ENCODE measurements around the gene RTCA.
"Not testable (repeated sequence)": the region's sequence is repeated elsewhere in the genome, so short reads cannot be mapped to it uniquely, and the experiment has no call there.

The RTCA gene

DNA sequence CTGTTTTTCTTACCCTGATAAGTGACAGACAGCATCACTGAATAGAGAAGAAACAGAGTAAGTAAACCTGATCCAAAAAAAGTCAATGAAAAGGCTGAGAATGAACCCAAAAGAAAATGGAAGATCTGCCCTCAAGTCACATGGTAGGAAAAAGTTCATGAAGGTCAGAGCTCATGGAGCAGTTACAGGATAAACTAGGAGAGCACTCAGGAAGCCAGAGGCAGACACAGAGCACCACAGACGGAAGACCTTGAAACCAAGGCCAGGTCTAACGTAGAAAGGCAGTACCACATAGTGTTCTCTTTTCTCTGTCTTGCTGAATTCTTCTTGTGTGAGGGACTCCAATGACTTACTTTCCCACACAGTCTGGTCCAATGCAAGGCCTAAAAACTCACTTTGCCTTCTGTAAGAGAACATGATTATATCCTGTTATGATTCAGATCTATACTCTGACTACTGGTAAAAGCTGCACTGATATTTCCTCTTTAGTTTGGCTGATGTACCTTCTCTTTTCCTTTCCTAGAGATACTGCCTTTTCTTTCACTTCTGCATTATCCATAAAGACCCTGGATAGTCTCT, 40.8 kb downstream of the RTCA start:
- DNase-seq (ENCODE audit: low read depth in 4 of 4, low spot score in 1 of 4), result no peak

GRCh38 chr1:100308777-100309176, 42.8 kb downstream of the RTCA start:
- no peak for DNase-seq (ENCODE audit: low read depth in 4 of 4, low spot score in 1 of 4)

DNA sequence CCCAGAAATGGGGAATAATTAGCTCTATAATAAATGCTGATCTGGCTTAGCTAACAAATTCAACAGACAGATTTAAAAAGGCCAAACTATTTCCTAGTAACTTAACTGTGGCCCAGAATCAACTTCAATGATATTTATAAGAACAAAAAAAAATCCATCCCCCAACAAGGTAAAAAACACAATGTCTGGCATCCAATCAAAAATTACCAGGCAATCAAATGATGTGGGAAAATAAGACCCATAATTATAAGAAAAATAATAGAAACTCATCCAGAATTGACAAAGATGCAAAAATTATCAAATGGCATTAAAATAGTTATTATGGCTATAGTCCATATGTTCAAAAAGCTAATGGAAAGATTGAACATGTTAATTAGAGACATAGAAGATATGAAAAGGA, 43.8 kb downstream of the RTCA start:
- no peak for DNase-seq (ENCODE audit: low read depth in 4 of 4, low spot score in 1 of 4)

- DNase-seq (ENCODE audit: low read depth in 4 of 4, low spot score in 1 of 4), result no peak
Observed at GRCh38 chr1:100313382-100313781, 47.4 kb downstream of the RTCA start.

DNA sequence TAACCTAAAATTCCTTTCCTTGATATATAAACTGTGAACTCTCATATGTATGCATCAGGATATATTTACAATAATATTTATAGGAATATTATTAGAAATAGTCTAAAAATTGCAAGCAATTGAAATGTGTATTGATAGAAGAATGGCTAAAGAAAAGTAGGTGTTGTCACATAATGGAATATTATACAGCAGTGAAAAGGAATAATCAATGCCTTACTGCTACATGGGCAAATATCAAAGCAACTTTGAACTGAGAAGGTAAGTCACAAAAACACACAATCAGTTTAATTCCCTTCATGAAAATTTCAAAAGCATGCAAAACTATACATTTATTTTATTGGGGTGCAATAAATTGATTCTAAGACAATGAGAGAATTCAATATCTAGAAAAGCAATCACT, 50.6 kb downstream of the RTCA start:
- DNase-seq (ENCODE audit: low read depth in 4 of 4, low spot score in 1 of 4), result no peak

- DNase-seq (ENCODE audit: low read depth in 4 of 4, low spot score in 1 of 4), result no peak
Observed at GRCh38 chr1:100320311-100321099, 54.5 kb downstream of the RTCA start.

- no peak for DNase-seq (ENCODE audit: low read depth in 4 of 4, low spot score in 1 of 4)
Observed at GRCh38 chr1:100321100-100321493, 55.1 kb downstream of the RTCA start.

GRCh38 chr1:100321506-100321905, 55.5 kb downstream of the RTCA start:
- DNase-seq (ENCODE audit: low read depth in 4 of 4, low spot score in 1 of 4), result no peak

- DNase-seq (ENCODE audit: low read depth in 4 of 4, low spot score in 1 of 4), result no peak
Observed at GRCh38 chr1:100322436-100323211, 56.6 kb downstream of the RTCA start.

GRCh38 chr1:100323419-100324106, 57.5 kb downstream of the RTCA start:
- no peak for DNase-seq (ENCODE audit: low read depth in 4 of 4, low spot score in 1 of 4)

DNA sequence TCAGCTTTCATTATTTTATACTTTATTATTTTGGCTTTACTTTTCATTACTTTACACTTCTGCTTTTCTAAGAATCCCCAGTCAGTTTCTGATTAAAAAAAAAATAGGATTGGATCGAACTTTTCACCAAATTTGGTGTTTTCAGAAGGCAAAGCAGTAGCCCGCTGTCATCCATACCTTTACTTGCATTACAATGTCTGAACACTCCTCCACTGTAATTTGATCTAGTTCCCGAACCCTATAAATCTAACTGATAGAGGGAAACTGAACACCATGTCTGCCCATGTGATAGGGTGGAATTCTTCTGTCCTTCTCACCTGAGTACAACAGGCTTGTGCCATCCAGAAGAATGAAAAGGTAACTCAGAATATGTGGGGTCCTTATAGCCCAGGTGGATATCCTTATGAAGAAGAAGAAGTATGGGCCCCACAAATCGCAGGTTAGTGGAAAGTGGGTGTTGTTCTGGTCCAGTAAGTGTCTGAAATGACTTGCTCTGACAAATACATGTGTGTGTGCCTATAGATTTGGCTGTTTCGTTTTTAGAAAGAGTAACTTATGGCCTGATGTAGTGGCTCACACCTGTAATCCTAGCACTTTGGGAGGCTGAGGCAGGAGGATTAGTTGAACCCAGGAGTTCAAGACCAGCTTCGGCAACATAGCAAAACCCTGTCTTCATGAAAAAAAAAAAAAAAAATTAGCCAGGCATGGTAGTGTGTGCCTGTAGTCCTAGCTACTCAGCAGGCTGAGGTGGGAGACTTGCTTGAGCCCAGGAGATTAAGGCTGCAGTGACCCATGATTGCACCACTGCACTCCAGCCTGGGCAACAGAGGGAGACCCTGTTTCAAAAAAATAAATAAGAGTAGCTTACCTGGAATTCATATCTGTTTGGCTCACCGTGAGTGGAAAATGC, 59.7 kb downstream of the RTCA start:
- DNase-seq (ENCODE audit: low read depth in 4 of 4, low spot score in 1 of 4), result no peak

DNA sequence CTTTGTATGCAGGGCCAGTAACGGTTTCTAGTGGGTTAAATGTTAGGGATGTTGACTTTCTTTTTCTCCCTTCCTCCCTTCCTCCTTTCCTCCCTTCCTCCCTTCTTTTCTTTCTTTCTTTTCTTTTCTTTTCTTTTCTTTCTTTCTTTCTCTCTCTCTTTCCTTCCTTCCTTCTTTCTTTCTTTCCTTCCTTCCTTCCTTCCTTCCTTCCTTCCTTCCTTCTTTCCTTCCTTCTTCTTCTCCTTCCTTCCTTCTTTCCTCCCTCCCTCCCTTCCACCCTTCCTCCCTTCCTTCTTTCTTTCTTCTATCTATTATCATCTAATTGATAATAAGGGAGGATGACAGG, 60.3 kb downstream of the RTCA start:
- not testable (repeated sequence) for DNase-seq (ENCODE audit: low read depth in 4 of 4, low spot score in 1 of 4)

DNA sequence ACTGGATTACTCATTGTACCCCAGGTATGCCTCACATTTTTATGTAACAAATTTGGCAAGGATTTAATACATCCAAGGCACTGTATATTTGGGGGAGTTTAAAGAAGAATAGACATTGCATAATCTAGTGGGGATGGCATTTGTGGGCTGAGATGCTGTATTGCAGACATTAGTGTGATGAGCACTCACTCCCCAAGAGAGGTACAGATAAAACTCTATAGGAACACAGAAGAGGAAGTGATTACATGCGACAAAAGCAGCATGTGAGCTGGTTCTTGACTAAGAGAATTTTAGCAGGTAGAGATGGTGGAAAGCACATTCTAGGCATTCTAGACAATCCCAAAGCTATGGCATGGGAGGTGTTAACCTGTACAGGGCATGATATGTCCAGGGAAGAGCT, 62.1 kb downstream of the RTCA start:
- no peak for DNase-seq (ENCODE audit: low read depth in 4 of 4, low spot score in 1 of 4)

GRCh38 chr1:100331146-100331545, 65.1 kb downstream of the RTCA start:
- DNase-seq (ENCODE audit: low read depth in 4 of 4, low spot score in 1 of 4), result not testable (repeated sequence)

GRCh38 chr1:100332331-100332730, 66.3 kb downstream of the RTCA start:
- DNase-seq (ENCODE audit: low read depth in 4 of 4, low spot score in 1 of 4), result no peak

DNA sequence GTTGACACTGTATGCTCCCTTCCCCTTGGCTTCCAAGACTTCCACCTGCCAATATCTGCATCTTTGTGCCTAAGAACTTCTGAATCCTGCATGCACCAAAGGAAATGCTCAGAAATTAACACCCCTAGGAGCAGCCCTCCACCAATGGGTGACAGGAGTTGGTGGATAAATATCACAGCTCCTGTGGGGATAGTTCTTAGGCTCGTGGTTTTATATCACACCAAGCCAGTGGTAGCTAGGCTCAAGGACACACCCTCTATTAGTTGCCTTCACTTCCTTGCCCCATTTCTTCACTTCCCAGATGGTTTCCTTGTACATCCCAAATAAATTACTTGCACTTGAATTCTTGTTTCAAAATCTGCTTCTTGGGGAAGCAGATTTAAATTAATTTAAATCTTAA, 69.4 kb downstream of the RTCA start:
- no peak for DNase-seq (ENCODE audit: low read depth in 4 of 4, low spot score in 1 of 4)

- not testable (repeated sequence) for DNase-seq (ENCODE audit: low read depth in 4 of 4, low spot score in 1 of 4)
Observed at GRCh38 chr1:100337878-100338277, 71.9 kb downstream of the RTCA start.

- DNase-seq (ENCODE audit: low read depth in 4 of 4, low spot score in 1 of 4), result not testable (repeated sequence)
Observed at GRCh38 chr1:100339735-100340134, 73.7 kb downstream of the RTCA start.

GRCh38 chr1:100340494-100340893, 74.5 kb downstream of the RTCA start:
- DNase-seq (ENCODE audit: low read depth in 4 of 4, low spot score in 1 of 4), result no peak

DNA sequence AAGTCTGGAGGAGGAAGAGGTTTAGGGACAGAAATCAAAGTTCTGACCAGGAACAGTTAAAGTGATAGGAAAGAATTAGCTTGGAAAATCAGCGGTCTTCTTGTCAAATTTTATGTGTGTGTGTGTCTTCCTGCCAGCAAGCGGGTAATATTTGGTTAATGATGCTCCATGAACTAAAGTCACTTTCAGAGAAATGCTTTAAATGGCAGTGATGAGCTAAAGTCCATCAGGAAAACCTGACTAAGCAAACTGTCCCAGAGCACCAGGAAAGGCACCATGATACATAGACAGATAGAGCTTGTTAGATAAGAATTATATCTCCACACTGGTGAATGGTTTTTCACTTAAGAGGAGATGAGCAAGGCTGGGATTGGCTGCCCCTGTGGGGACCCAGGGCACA, 76.3 kb downstream of the RTCA start:
- DNase-seq (ENCODE audit: low read depth in 4 of 4, low spot score in 1 of 4), result no peak

All from stimulated activated CD4-positive, alpha-beta T cell treated with anti-CD3 and anti-CD28 coated beads, Interleukin-1b, Interleukin-23, amount 100 ng/mL, for 24 hours (primary cell).